ENCODE results near the gene USF3.

The USF3 gene

DNA sequence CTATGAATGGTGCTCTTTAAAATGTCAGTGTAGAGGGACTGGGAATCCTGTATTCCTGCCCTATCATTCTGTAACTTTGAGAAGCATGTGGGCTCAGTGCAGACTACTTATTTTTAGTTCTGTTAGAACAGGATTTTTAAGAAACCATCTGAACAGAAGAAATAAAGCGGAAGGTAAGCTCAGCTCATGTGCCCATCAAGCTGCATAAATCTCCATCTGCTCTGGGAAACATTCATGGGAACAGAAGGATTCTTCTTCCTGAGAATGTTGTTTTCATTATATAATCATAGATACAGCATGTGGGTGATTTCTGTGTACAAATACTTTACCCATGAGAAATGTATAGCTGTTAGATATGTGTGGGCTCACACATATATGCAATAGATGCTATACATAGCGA is 94.2 kb downstream of the USF3 start:
- no peak for DNase-seq

- no peak for DNase-seq
These were observed 95.2 kb downstream of the USF3 start for GRCh38 chr3:113601240-113601639.

DNA sequence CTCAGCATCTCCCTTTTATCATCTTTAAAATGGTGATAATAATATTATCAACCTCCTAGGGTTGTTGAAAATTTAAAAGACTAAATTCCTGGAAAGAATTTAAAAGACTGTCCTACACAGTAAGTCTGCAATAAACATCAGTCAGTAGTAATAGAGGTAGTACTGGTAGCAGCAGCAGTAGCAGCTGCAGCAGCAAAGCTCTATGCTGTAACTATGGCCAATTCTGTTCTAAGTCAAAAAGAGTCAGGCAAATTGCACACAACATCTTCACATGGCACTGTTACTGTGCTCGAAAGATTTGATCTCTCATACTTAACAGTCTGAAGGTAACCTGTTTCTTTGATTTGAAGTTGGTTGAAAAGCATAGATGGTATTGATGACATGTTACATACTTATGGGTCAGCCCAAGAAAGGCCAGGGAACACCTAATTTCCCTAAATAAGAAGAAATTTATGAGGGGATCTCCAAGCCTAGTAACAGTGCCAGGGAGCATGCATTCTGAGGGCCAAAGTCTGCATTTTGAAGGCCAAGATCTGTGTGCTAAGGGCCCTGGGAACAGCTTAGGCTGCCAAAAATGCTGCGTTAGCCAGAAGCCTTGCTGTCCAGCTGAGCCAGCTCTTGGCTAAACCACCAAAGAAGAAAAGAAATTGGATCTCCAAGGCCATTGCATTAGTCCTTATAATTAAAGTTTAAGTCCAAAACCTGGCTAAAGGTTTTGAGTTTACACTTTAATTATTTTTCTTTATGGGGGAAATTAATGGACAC is 95.8 kb downstream of the USF3 start:
- DNase-seq, result no peak
